ENCODE results near the gene BCL2L12.

Gene BCL2L12

DNA sequence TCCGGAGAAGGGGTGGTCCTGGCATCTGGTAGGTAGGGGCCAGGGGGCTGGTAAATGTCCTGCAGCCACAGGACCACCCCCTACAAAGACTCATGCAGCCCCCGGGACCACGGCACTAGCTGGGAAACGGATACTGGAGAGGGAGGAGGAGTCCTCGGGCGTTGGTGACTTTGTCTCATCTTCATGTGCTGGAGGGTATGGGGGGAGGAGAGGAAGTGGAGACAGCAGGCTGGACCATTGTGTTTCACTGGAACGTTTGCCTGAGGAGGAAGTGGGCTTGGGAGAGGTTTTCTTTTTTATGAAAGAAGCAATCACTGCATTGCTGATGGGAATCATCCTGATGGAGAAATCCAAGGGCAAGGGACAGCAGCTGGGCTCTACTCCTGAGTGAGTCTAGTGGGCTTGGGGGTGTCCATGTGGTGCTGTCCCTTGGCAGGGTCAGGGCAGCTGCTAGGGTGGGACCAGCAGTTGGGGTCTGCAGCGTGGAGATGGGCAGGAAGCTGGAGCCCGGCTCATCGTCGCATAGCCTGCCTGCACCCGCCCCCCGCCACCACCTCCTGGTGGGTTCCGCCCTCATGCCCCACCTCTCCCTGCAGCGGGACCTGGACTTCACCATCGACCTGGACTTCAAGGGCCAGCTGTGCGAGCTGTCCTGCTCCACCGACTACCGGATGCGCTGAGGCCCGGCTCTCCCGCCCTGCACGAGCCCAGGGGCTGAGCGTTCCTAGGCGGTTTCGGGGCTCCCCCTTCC is 22.0 kb downstream of the BCL2L12 start:
- H3K27ac ChIP-seq (ENCODE audit: extremely low read depth, low read depth, low read length): no peak overlapping the region

GRCh38 chr19:49688531-49689132 is 22.9 kb downstream of the BCL2L12 start:
- H3K4me3 ChIP-seq (ENCODE audit: low read depth, low read length): no peak overlapping the region
- TF ChIP-seq ZNF548 (tag by site-specific recombination; IDR thresholded peaks at IDR 0.05) (no peak), ZNF341 (tag by site-specific recombination; IDR thresholded peaks at IDR 0.05; ENCODE audit: low read depth) (peak; percentile 51), PATZ1 (tag by site-specific recombination; IDR thresholded peaks at IDR 0.05) (0 out of 2 replicates have a peak, but pooled peaks have one; percentile 23), ZFHX2 (tag by site-specific recombination; conservative IDR thresholded peaks at IDR 0.05) (peak; percentile 24; the same call in 1 of the 2 replicates)
- H3K27ac ChIP-seq (ENCODE audit: extremely low read depth, low read depth, low read length): no peak overlapping the region
- ChIA-PET POLR2A (interaction anchor here (1.4 kb wide), 1 partner anchor 78 kb away, joined by 7 read pairs; the partner anchor contains the start of gene AP2A1), CTCF (interaction anchor here (0.7 kb wide), 1 partner anchor 171 kb away, joined by 3 read pairs; no protein-coding TSS in a partner anchor)
- H3K36me3 ChIP-seq (ENCODE audit: control insufficient read depth in 2 of 2, insufficient read depth in 1 of 2, low read length in 2 of 2): peaks cover 15 to 51% of the 10 kb centered on the region in 2 experiments
- H3K9me3 ChIP-seq (ENCODE audit: control insufficient read depth, insufficient read depth, low read depth, low read length): no peaks in the 10 kb centered on the region
- peaks cover 8% of the 10 kb centered on the region for H3K4me1 ChIP-seq (ENCODE audit: control insufficient read depth, insufficient read depth, low read length)

More for the DNA sequence above, 22.0 kb downstream of the BCL2L12 start:
- Histone ChIP-seq H3K9me3 (ENCODE audit: control insufficient read depth, insufficient read depth, low read depth, low read length) (no peaks in the 10 kb centered on the region), H3K4me1 (ENCODE audit: control insufficient read depth, insufficient read depth, low read length) (peaks cover 8% of the 10 kb centered on the region), H3K36me3 (ENCODE audit: control insufficient read depth in 2 of 2, insufficient read depth in 1 of 2, low read length in 2 of 2) (peaks cover 24 to 59% of the 10 kb centered on the region in 2 experiments), H3K4me3 (ENCODE audit: low read depth, low read length) (no peak overlapping the region)
- peak; percentile 18; the same call in 1 of the 2 replicates for TF ChIP-seq KLF1 (tag by site-specific recombination; IDR thresholded peaks at IDR 0.05)
- TF ChIP-seq PRDM10 (tag by site-specific recombination; IDR thresholded peaks at IDR 0.05): peak; percentile 39
- TF ChIP-seq, protein P1, sequence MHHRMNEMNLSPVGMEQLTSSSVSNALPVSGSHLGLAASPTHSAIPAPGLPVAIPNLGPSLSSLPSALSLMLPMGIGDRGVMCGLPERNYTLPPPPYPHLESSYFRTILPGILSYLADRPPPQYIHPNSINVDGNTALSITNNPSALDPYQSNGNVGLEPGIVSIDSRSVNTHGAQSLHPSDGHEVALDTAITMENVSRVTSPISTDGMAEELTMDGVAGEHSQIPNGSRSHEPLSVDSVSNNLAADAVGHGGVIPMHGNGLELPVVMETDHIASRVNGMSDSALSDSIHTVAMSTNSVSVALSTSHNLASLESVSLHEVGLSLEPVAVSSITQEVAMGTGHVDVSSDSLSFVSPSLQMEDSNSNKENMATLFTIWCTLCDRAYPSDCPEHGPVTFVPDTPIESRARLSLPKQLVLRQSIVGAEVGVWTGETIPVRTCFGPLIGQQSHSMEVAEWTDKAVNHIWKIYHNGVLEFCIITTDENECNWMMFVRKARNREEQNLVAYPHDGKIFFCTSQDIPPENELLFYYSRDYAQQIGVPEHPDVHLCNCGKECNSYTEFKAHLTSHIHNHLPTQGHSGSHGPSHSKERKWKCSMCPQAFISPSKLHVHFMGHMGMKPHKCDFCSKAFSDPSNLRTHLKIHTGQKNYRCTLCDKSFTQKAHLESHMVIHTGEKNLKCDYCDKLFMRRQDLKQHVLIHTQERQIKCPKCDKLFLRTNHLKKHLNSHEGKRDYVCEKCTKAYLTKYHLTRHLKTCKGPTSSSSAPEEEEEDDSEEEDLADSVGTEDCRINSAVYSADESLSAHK (tag by site-specific recombination; IDR thresholded peaks at IDR 0.05): peak; percentile 93
- no peak for TF ChIP-seq ZNF585B (tag by site-specific recombination; IDR thresholded peaks at IDR 0.05)
- no peak for TF ChIP-seq SALL2 (tag by site-specific recombination; IDR thresholded peaks at IDR 0.05; ENCODE audit: borderline replicate concordance)
- TF ChIP-seq PATZ1 (tag by site-specific recombination; IDR thresholded peaks at IDR 0.05): peak; percentile 54; the same call in 1 of the 2 replicates
- ChIA-PET POLR2A (interaction anchor here (0.5 to 0.7 kb wide), 2 partner anchors 20 to 182 kb away, joined by 3 read pairs; no protein-coding TSS in a partner anchor), CTCF (interaction anchor here (0.8 kb wide), 1 partner anchor 15 kb away, joined by 4 read pairs; no protein-coding TSS in a partner anchor)
